Fibroblast of the aortic adventitia (primary cell): ENCODE measurements around the gene IBA57. TPM values are rescaled to one million over a fixed set of nuclear protein-coding genes. Genes with fewer than 3 reads are reported as not detected.
"Not testable (repeated sequence)": the region's sequence is repeated elsewhere in the genome, so short reads cannot be mapped to it uniquely, and the experiment has no call there.

ENCODE experiments used
- DNase-seq: peaks from one replicate; pipeline ENCODE4 v3.0.0-alpha.2; 2010; ENCODE audit warnings: low read depth
- H3K4me3 ChIP-seq: 2 replicates; pipeline ENCODE4 v1.5.1; 2011; ENCODE audit warnings: low read depth, mild to moderate bottlenecking, control low read depth, low read length, moderate library complexity
- CTCF ChIP-seq: IDR thresholded peaks from 2 replicates; pipeline ENCODE4 v1.5.1; 2011; ENCODE audit warnings: mild to moderate bottlenecking, low read length, control low read depth, inconsistent platforms; ENCODE audit not compliant: insufficient read depth
- total RNA-seq: library from RNA; depleted of rRNA; stranded (reverse); fragments of >200 nt; gene quantifications from 2 replicates; pipeline ENCODE4 v1.2.3, GENCODE V29; 2012; ENCODE audit warnings: low replicate concordance

Gene IBA57
- total RNA-seq, 1 donor = 6.1 TPM

GRCh38 chr1:228224198-228225164, 58.9 kb downstream of the IBA57 start:
- DNase-seq = no peak
- TF ChIP-seq CTCF = no peak
- H3K4me3 ChIP-seq = no peak overlapping the region

GRCh38 chr1:228225165-228225710, 59.6 kb downstream of the IBA57 start:
- no peak for TF ChIP-seq CTCF
- no peak for DNase-seq
- no peak overlapping the region for H3K4me3 ChIP-seq

- no peak for DNase-seq
- no peak for TF ChIP-seq CTCF
- no peak overlapping the region for H3K4me3 ChIP-seq
Measured at GRCh38 chr1:228225740-228226139, 60.1 kb downstream of the IBA57 start.

GRCh38 chr1:228226141-228226874, 60.7 kb downstream of the IBA57 start:
- no peak for TF ChIP-seq CTCF
- DNase-seq = no peak
- H3K4me3 ChIP-seq = no peak overlapping the region

- H3K4me3 ChIP-seq = no peak overlapping the region
- peak; percentile 19 for TF ChIP-seq CTCF
- no peak for DNase-seq
Measured at GRCh38 chr1:228226956-228227791, 61.6 kb downstream of the IBA57 start.

- H3K4me3 ChIP-seq, DNase-seq: not testable (repeated sequence)
Measured at GRCh38 chr1:228228147-228228546, 62.5 kb downstream of the IBA57 start.
